Measurements from ENCODE around the gene SPRR1A.

SPRR1A gene

DNA sequence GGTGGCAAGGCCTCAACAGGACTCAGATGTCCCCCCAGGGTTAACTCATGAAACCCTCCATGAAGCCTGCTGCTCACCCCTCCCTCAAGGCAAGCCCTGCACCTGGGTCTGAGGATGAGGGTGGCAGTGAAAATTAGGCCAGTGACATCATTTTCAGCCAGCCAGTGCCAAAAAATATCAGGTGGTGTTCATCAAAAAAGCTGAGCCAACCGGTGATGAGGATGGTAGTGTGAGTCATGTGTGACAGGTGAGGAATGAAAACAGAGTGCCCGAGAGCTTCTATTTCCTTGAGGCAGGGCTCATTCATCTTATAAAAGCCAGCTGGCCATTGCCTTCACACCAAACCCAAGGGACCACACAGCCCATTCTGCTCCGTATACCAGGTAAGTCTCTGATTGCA is at the start of gene SPRR1A:
SPRR1A (plus strand) TSS at position 339 of the 400 bp plus-strand sequence. CDS start 1,150 bp downstream, outside the sequence.
- no peak for DNase-seq (ENCODE audit: low spot score in 2 of 2)
- ATAC-seq, result no peak
- Mint-ChIP-seq H3K9me3 (no peaks in the 10 kb centered on the region), H3K27ac (no peak within 1 kb of the TSS), H3K4me1 (no peaks in the 10 kb centered on the region), H3K36me3 (no peaks in the 10 kb centered on the region), H3K4me3 (no peak within 1 kb of the TSS)

- Mint-ChIP-seq H3K4me3 (no peak overlapping the region), H3K36me3 (no peaks in the 10 kb centered on the region), H3K4me1 (no peaks in the 10 kb centered on the region), H3K9me3 (no peaks in the 10 kb centered on the region), H3K27ac (no peak overlapping the region)
- DNase-seq (ENCODE audit: low spot score in 2 of 2), result no peak
- ATAC-seq, result no peak
Observed at GRCh38 chr1:152940614-152941013, 43.3 kb upstream of the SPRR1A start.

DNA sequence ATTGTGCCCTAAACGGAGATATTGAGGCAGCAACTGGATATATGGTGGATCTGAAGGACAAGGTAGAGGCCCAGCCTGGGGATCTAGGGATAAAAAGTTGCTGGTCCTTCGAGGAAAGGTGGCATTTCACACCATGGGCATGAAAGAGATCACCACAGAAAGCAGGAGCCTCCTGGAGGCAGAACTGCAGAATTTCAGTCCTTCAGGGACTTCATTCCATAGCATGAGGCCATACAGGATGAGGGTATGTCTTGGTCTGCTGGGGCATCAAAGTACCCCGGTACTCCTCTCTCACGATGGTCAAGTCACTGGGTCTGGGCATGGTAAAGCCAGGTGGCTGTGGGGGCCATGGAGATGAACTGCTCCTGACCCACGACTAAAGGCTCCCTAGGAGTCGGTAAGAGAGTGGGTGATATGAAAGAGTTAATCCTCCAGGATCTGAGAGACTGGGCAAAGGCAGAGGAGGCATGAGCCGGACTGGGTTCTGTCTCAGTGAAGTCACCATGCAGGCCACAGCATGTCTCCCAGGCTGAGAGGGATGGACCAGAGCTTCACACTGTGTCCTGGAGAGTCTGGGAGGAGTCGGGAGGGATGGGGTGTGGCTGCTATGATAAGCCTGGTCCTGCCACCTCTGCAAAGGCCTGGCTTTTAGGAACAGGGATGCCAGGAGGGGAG is 42.7 kb upstream of the SPRR1A start:
- ATAC-seq, result no peak
- Mint-ChIP-seq H3K4me1 (no peaks in the 10 kb centered on the region), H3K9me3 (no peaks in the 10 kb centered on the region), H3K27ac (no peak overlapping the region), H3K4me3 (no peak overlapping the region), H3K36me3 (no peaks in the 10 kb centered on the region)
- no peak for DNase-seq (ENCODE audit: low spot score in 2 of 2)

DNA sequence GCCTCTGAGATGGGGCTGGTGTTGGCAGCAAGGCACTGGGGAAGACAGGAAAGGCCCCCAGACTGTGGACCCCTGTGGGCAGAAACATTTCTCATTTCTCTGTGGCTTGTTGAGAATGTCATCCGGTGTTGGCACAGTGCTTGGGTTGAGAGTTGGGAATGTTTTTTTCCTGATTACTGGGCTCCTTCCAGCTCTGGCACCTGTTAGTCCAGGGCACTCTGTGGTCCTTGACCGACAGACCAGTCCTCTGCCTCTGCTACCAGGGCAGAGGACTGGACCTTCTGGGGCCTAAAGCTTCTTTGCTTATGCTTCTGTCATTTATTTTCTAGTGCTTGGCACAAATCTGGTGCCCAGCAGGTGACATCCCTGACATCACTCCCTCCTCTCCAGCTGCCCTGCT is 41.7 kb upstream of the SPRR1A start:
- ATAC-seq (no peak), DNase-seq (ENCODE audit: low spot score in 2 of 2) (no peak)
- Mint-ChIP-seq H3K4me1 (no peaks in the 10 kb centered on the region), H3K9me3 (no peaks in the 10 kb centered on the region), H3K36me3 (no peaks in the 10 kb centered on the region), H3K27ac (no peak overlapping the region), H3K4me3 (no peak overlapping the region)

GRCh38 chr1:152946248-152946647 is 37.6 kb upstream of the SPRR1A start:
- DNase-seq (ENCODE audit: low spot score in 2 of 2) (no peak), ATAC-seq (no peak)
- H3K36me3 Mint-ChIP-seq, result no peaks in the 10 kb centered on the region
- no peaks in the 10 kb centered on the region for H3K9me3 Mint-ChIP-seq
- H3K4me1 Mint-ChIP-seq, result no peaks in the 10 kb centered on the region
- H3K27ac Mint-ChIP-seq, result no peak overlapping the region
- no peak overlapping the region for H3K4me3 Mint-ChIP-seq

DNA sequence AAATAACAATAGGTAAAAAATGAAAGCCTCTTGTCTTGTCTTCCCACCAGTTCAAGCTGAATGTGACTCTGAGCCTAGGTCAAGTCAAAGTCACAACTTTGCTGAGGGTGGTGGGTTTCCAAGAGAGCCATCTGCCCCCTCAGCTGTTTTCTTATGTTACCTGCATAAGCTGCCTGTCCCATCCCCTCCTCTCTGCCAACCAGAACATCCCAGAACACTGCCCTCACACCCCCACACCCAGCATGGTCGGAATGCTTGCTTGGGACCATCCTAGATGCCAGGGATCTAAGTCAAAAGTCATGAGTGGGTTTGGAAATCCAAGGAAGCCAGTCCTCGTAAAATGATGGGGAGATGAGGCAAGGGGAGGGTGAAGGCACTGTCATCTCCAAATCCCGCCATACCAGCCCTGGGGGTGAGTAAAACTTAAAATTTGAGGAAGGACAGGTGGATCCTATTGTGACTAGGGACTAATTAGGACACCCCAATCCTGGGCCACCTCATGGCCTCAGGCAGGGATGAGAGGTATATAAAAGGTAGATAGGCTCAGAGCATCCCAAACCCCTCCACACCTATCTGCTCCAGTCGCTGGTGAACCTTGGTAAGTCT is 37.1 kb upstream of the SPRR1A start, which contains the start of gene SPRR5:
SPRR5 (plus strand) TSS at position 556 of the 606 bp plus-strand sequence. CDS start 1,349 bp downstream, outside the sequence.
- no peaks in the 10 kb centered on the region for H3K36me3 Mint-ChIP-seq
- H3K27ac Mint-ChIP-seq, result no peak within 1 kb of the TSS
- ATAC-seq (no peak), DNase-seq (ENCODE audit: low spot score in 2 of 2) (no peak)
- no peaks in the 10 kb centered on the region for H3K9me3 Mint-ChIP-seq
- H3K4me3 Mint-ChIP-seq, result no peak within 1 kb of the TSS
- H3K4me1 Mint-ChIP-seq, result no peaks in the 10 kb centered on the region

DNA sequence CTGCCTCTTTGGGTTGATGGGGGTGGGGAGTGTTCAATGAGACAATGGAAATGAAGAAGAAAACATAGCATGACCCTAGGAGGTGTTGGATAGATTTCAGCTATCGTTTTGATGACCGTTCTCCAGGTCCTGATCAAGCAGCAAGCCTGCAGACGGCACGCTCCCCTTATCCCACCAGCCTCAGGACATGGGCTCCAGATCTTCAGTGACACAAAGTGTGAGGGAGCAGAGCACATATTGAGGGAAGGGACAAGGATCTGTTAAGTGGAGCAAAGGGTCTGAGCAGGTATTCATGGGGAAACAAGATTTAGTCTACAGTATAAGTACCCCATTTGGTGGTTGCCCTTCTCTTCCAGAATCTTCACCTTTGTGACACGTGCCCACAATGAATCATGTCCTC is 32.2 kb upstream of the SPRR1A start:
- DNase-seq (ENCODE audit: low spot score in 2 of 2), result peak in 1 of 2 donors; percentile 23
- Mint-ChIP-seq H3K36me3 (no peaks in the 10 kb centered on the region), H3K4me1 (no peaks in the 10 kb centered on the region), H3K4me3 (no peak overlapping the region), H3K9me3 (no peaks in the 10 kb centered on the region), H3K27ac (no peak overlapping the region)
- ATAC-seq, result no peak

DNA sequence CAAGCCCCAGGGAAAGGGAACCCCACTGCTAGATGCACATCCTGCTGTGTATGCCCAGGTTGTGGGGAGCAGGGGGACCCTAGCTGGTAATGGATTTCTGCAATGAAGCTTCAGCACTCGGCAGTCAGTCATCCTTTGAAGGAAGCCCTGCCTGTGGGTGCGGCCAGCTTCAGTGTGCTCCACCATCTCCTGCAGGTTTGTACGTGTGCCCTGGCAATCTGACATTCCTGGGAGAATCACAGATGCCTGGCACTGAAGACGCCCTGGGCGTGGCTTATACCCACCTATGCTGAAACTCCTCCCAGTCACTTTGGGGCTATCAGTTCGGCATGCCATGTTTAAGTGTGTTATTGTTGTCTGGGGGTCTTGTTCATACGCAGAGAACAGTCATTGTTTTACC is 30.1 kb upstream of the SPRR1A start:
- Mint-ChIP-seq H3K36me3 (no peaks in the 10 kb centered on the region), H3K4me3 (no peak overlapping the region), H3K4me1 (no peaks in the 10 kb centered on the region), H3K27ac (no peak overlapping the region), H3K9me3 (no peaks in the 10 kb centered on the region)
- ATAC-seq, result no peak
- DNase-seq (ENCODE audit: low spot score in 2 of 2), result peak in 1 of 2 donors; percentile 10

DNA sequence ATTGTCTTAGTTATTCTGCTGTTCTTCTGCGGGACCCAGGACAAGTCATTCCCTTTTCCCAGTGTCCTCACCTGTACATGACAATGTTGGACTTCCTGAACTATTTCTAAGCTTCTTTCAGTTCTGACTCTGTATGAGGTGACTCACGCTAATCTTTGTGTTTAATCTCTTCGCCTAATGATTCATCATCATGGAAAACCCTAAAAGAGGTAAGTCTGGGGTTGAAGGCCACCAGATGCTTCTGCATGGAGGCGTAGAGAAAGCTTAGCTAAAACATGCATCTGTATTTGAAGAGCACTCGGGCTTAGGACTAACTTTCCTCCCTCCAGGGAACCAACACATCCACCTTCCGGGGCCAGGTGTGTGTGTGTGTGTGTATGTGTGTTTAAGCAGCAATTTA is 29.4 kb upstream of the SPRR1A start:
- no peak overlapping the region for H3K27ac Mint-ChIP-seq
- ATAC-seq (no peak), DNase-seq (ENCODE audit: low spot score in 2 of 2) (peak in 1 of 2 donors; percentile 22)
- H3K4me3 Mint-ChIP-seq, result no peak overlapping the region
- no peaks in the 10 kb centered on the region for H3K9me3 Mint-ChIP-seq
- no peaks in the 10 kb centered on the region for H3K36me3 Mint-ChIP-seq
- no peaks in the 10 kb centered on the region for H3K4me1 Mint-ChIP-seq

DNA sequence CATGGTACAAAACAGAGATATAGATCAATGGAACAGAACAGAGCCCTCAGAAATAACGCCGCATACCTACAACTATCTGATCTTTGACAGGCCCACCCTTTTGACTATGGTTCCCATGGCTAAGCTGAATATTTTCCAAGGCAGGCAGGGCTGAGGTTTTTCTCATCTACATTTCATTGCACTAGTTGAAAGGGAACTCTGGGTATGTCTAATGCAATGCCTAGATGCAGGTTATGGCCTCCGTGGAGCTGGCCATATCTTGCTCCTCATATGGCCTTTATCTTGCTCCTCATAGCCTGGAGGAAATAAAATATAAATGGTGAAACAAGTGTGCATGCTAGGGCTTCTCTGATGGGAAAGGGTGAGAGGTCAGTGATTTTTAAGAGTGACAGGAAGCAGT is 26.3 kb upstream of the SPRR1A start:
- ATAC-seq (no peak), DNase-seq (ENCODE audit: low spot score in 2 of 2) (no peak)
- Mint-ChIP-seq H3K4me1 (no peaks in the 10 kb centered on the region), H3K27ac (no peak overlapping the region), H3K36me3 (no peaks in the 10 kb centered on the region), H3K9me3 (no peaks in the 10 kb centered on the region), H3K4me3 (no peak overlapping the region)

DNA sequence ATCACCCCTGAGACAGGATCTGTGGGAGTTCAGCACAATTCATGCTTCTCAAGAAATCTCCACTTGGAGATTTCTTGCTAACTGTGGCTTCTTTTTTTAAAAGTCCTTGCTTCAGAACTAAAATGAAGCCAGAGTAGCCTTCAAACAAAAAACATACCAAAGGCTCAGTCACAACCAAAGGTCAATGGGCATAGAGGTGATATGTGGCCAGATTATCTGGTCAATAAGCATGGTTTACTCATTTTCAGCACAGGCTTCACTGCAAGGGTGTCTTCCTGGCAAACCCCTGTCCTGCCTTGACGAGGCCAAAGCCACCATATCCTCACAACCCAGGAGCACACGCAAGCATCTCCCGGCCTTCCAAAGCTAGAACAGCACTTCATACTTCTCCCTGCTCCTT is 24.6 kb upstream of the SPRR1A start:
- H3K36me3 Mint-ChIP-seq, result no peaks in the 10 kb centered on the region

DNA sequence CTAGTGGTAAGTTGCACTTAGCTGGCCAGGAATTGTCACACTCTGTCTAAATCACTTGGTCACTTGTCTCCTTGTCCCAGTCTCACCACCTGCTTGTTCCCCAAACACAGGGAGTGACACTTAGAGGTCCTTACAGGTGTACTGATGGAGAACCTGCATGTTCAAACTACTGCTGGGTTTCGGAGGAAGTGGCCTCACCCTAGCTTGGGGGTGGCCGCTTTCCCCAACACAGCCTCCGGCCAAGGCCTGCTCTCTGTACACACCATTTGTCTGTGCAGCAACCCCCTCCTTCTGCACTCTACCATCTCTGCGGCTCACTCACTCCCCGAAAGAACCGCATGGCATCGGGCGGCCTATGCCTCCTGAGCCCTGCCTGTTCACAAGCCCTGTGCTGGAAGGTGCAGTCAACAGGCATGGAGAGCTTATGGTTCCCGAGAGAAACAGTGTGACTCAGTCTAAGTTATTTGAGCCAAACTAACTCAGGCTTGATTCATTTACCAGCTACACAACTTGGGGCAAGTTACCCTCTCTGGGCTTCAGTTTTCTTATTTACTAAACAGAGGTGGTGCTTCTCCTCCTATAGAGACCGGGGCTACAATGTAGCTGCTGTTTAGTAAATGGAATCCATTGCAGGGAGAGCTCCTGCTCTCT is 24.0 kb upstream of the SPRR1A start:
- Mint-ChIP-seq H3K27ac (no peak overlapping the region), H3K9me3 (no peaks in the 10 kb centered on the region), H3K4me3 (no peak overlapping the region), H3K4me1 (no peaks in the 10 kb centered on the region), H3K36me3 (no peaks in the 10 kb centered on the region)
- ATAC-seq (no peak), DNase-seq (ENCODE audit: low spot score in 2 of 2) (no peak)

More for the DNA sequence above, 24.6 kb upstream of the SPRR1A start:
- Mint-ChIP-seq H3K4me1 (no peaks in the 10 kb centered on the region), H3K27ac (no peak overlapping the region), H3K9me3 (no peaks in the 10 kb centered on the region), H3K4me3 (no peak overlapping the region)
- DNase-seq (ENCODE audit: low spot score in 2 of 2), result no peak
- no peak for ATAC-seq

GRCh38 chr1:152960452-152961044 is 23.3 kb upstream of the SPRR1A start:
- Mint-ChIP-seq H3K9me3 (no peaks in the 10 kb centered on the region), H3K27ac (no peak overlapping the region), H3K36me3 (no peaks in the 10 kb centered on the region)

DNA sequence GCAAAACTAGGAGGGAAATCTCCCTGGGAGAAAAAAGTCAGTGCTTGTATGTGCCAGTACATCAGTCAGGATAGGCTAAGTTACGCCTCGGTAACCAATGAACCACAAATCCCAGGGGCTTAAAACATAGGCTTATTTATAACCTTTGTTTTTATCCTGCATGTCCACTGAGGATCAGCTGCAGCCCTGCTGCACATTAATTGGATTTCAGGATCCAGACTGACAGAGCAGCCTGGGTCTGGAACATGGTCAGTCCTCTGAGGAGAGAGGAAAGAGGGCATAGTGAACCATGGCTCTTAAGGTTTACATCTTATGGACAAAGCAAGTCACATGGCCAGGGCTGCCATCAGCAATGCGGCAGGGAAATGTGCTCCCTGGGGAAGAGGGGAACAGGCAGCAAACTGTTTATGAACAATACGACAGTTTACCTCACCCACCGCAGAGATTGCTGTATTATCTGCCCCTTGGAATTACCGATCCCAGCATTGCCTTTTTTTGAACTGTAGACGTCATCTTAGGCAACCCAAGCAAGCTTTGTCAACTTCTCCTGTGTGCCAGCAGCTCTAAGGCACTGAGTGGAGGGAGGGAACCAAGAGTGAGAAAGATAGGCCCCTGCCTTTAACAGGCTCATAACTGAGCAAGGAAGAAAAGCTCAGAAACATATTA is 22.5 kb upstream of the SPRR1A start:
- H3K4me1 Mint-ChIP-seq, result no peaks in the 10 kb centered on the region
- no peak for DNase-seq (ENCODE audit: low spot score in 2 of 2)
- H3K36me3 Mint-ChIP-seq, result no peaks in the 10 kb centered on the region
- no peak overlapping the region for H3K27ac Mint-ChIP-seq
- no peaks in the 10 kb centered on the region for H3K9me3 Mint-ChIP-seq
- H3K4me3 Mint-ChIP-seq, result no peak overlapping the region
- no peak for ATAC-seq

More at GRCh38 chr1:152960452-152961044, 23.3 kb upstream of the SPRR1A start:
- DNase-seq (ENCODE audit: low spot score in 2 of 2) (no peak), ATAC-seq (no peak)
- Mint-ChIP-seq H3K4me1 (no peaks in the 10 kb centered on the region), H3K4me3 (no peak overlapping the region)

GRCh38 chr1:152962876-152963415 is 20.9 kb upstream of the SPRR1A start:
- Mint-ChIP-seq H3K4me3 (no peak overlapping the region), H3K4me1 (no peaks in the 10 kb centered on the region), H3K27ac (no peak overlapping the region), H3K9me3 (no peaks in the 10 kb centered on the region), H3K36me3 (no peaks in the 10 kb centered on the region)
- ATAC-seq, result no peak
- DNase-seq (ENCODE audit: low spot score in 2 of 2), result no peak

Measured in stimulated activated effector memory CD8-positive, alpha-beta T cell treated with anti-CD3 and anti-CD28 coated beads, Interleukin-12 subunit alpha, Interleukin-12 subunit beta, amount 100 ng/mL, for 72 hours (primary cell).